Measurements from ENCODE around the gene EXPH5. TPM values are rescaled to one million over a fixed set of nuclear protein-coding genes. Genes with fewer than 3 reads are reported as not detected.
A peak's percentile ranks its signal among the peaks of the same experiment; 100 is the strongest.

EXPH5 gene
- polyA plus RNA-seq, 1 donor (not counting 4 experiments of a cell fraction or from before 2014, with no cell fraction given) = 11.7 TPM

DNA sequence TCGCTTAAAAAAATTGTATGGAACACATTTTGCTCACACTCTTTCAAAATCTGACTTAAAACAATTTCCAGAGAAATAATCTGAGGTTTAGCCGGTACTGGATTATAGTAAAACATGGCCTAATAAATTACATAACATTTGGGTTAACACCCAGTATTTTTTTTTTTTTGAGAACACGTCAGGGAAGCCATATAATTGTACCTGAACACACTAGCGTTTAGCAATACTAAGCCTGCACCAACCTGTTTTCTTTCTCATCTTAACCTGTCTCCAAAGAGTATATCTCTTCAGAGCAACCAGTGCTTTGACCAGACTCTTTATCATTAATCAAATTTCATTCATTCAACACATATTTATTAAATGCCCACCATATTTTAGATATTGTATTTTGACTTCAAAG, 93.4 kb downstream of the EXPH5 start:
- DNase-seq (ENCODE audit: low read depth, low spot score) = no peak
- no peak for TF ChIP-seq EZH2 (IDR thresholded peaks at IDR 0.05; ENCODE audit: low read length)
- no peak for TF ChIP-seq CTCF (optimal IDR thresholded peaks at IDR 0.05 in 1 of 3, IDR thresholded peaks at IDR 0.05 in 1 of 3, conservative IDR thresholded peaks at IDR 0.05 in 1 of 3; ENCODE audit: extremely low read depth in 1 of 3, insufficient read depth in 2 of 3, low read length in 3 of 3)
- dilution Hi-C loops (cut with MboI; ENCODE audit: extremely low pct_ligation_motif_present, low sequenced_read_pairs) = no loop called here
- H3K27ac ChIP-seq (ENCODE audit: control insufficient read depth, insufficient read depth, low read length) = peak overlapping the region; percentile 2
- H3K9me1 ChIP-seq (ENCODE audit: control insufficient read depth, extremely low read depth, insufficient read depth, low read length) = no peaks in the 10 kb centered on the region
- H3K4me1 ChIP-seq (ENCODE audit: control insufficient read depth, extremely low read depth, insufficient read depth, low read length) = peaks cover 22% of the 10 kb centered on the region
- H3K4me3 ChIP-seq (ENCODE audit: control insufficient read depth in 2 of 3, extremely low read depth in 1 of 3, insufficient read depth in 2 of 3, low read depth in 1 of 3, low read length in 3 of 3) = no peak overlapping the region
- no peaks in the 10 kb centered on the region for H3K36me3 ChIP-seq (ENCODE audit: control insufficient read depth in 2 of 2, extremely low read depth in 1 of 2, insufficient read depth in 2 of 2, low read length in 2 of 2)
- H3K9ac ChIP-seq (ENCODE audit: control insufficient read depth, extremely low read depth, insufficient read depth, low read length) = no peak overlapping the region
- H4K20me1 ChIP-seq (ENCODE audit: control insufficient read depth, extremely low read depth, insufficient read depth, low read length) = no peaks in the 10 kb centered on the region
- H3K79me2 ChIP-seq (ENCODE audit: control insufficient read depth, insufficient read depth, low read length) = no peaks in the 10 kb centered on the region
- no peak overlapping the region for H2AFZ ChIP-seq (ENCODE audit: control insufficient read depth, low read length)
- no peak overlapping the region for H3K4me2 ChIP-seq (ENCODE audit: control insufficient read depth, extremely low read depth, insufficient read depth, low read depth, low read length)
- no peak for FAIRE-seq
- H3K27me3 ChIP-seq (ENCODE audit: control insufficient read depth, extremely low read depth, insufficient read depth, low read length) = no peaks in the 10 kb centered on the region
- no peaks in the 10 kb centered on the region for H3K9me3 ChIP-seq (ENCODE audit: control insufficient read depth, low read depth, low read length)

- Histone ChIP-seq H3K27ac (ENCODE audit: control insufficient read depth, insufficient read depth, low read length) (no peak overlapping the region), H2AFZ (ENCODE audit: control insufficient read depth, low read length) (peak overlapping the region; percentile 82), H3K9ac (ENCODE audit: control insufficient read depth, extremely low read depth, insufficient read depth, low read length) (no peak overlapping the region), H3K4me2 (ENCODE audit: control insufficient read depth, extremely low read depth, insufficient read depth, low read depth, low read length) (no peak overlapping the region), H4K20me1 (ENCODE audit: control insufficient read depth, extremely low read depth, insufficient read depth, low read length) (no peaks in the 10 kb centered on the region), H3K4me3 (ENCODE audit: control insufficient read depth in 2 of 3, extremely low read depth in 1 of 3, insufficient read depth in 2 of 3, low read depth in 1 of 3, low read length in 3 of 3) (peak overlapping the region in 1 of 3 experiments; percentile 73), H3K79me2 (ENCODE audit: control insufficient read depth, insufficient read depth, low read length) (no peaks in the 10 kb centered on the region), H3K4me1 (ENCODE audit: control insufficient read depth, extremely low read depth, insufficient read depth, low read length) (peaks cover 22% of the 10 kb centered on the region), H3K9me1 (ENCODE audit: control insufficient read depth, extremely low read depth, insufficient read depth, low read length) (no peaks in the 10 kb centered on the region), H3K36me3 (ENCODE audit: control insufficient read depth in 2 of 2, extremely low read depth in 1 of 2, insufficient read depth in 2 of 2, low read length in 2 of 2) (no peaks in the 10 kb centered on the region), H3K27me3 (ENCODE audit: control insufficient read depth, extremely low read depth, insufficient read depth, low read length) (no peaks in the 10 kb centered on the region), H3K9me3 (ENCODE audit: control insufficient read depth, low read depth, low read length) (no peaks in the 10 kb centered on the region)
- dilution Hi-C loops (cut with MboI; ENCODE audit: extremely low pct_ligation_motif_present, low sequenced_read_pairs) = no loop called here
- DNase-seq (ENCODE audit: low read depth, low spot score) (no peak), FAIRE-seq (no peak)
- TF ChIP-seq EZH2 (IDR thresholded peaks at IDR 0.05; ENCODE audit: low read length) (no peak), CTCF (optimal IDR thresholded peaks at IDR 0.05 in 1 of 3, IDR thresholded peaks at IDR 0.05 in 1 of 3, conservative IDR thresholded peaks at IDR 0.05 in 1 of 3; ENCODE audit: extremely low read depth in 1 of 3, insufficient read depth in 2 of 3, low read length in 3 of 3) (no peak)
Observed at GRCh38 chr11:108498816-108499408, 94.7 kb downstream of the EXPH5 start.

Data from keratinocyte (primary cell).